ENCODE measurements around the gene MRPL23.

The MRPL23 gene

DNA sequence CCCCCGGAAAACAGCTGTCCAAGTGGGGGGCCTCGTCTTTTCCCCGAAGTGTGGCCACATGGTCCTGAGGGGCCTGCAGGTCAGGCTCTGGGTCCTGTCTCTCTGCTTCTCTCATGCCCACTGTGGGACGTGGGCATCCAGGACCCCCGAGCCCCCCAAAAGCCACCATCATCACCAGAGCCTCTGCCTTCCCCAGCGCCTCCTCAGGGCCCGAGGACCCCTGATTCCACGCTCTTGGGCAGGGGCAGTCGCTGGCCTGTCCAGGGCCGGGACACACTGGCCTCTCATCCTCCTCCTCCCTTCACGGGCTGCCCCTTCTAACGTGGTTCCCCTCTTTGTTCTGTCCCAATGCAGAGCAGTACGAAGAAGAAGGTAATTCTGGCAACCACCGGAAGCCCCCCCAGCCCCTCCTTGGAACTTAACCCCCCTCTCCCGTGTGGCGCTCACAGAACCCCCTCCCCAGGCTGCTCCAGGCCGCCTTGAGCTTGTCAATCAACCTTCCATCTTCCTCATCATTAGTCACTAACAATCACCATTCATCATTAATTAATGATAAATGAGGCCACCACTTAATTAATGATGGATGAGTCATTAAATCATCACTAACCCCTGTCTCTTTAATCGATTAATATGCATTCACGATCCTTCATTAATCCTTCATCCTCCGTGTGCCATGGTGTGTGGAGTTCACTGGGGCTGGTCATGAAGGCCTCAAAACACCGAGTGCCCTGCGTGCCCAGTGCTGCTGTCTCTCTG lies 23.8 kb upstream of the MRPL23 start:
- ATAC-seq, result no peak

DNA sequence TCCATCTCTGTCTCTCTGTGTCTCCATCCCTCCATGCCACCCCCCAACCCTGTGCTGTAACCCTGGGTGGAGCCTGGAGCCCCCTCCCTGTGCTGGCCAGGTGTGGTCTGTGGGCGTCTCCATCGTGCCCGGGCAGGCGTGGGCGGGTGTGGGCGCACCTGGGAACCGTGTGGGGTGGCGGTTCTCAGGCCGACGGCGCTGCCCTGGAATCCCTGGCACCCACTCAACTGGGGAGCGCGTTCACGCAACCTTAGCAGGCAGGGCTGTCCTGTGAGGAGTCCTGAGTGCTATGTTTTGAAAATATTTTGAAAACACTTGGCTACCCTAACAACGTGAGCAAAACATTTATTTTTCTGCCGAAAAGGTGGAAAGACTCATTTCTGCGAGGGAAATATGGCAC lies 23.0 kb upstream of the MRPL23 start:
- TF ChIP-seq RARB (CRISPR knock-in tag; IDR thresholded peaks at IDR 0.05) (no peak), ZFP3 (CRISPR knock-in tag; IDR thresholded peaks at IDR 0.05) (no peak), ISL1 (CRISPR knock-in tag; IDR thresholded peaks at IDR 0.05) (no peak), SNAI2 (CRISPR knock-in tag; IDR thresholded peaks at IDR 0.05) (no peak)
- TF ChIP-seq, protein P1, sequence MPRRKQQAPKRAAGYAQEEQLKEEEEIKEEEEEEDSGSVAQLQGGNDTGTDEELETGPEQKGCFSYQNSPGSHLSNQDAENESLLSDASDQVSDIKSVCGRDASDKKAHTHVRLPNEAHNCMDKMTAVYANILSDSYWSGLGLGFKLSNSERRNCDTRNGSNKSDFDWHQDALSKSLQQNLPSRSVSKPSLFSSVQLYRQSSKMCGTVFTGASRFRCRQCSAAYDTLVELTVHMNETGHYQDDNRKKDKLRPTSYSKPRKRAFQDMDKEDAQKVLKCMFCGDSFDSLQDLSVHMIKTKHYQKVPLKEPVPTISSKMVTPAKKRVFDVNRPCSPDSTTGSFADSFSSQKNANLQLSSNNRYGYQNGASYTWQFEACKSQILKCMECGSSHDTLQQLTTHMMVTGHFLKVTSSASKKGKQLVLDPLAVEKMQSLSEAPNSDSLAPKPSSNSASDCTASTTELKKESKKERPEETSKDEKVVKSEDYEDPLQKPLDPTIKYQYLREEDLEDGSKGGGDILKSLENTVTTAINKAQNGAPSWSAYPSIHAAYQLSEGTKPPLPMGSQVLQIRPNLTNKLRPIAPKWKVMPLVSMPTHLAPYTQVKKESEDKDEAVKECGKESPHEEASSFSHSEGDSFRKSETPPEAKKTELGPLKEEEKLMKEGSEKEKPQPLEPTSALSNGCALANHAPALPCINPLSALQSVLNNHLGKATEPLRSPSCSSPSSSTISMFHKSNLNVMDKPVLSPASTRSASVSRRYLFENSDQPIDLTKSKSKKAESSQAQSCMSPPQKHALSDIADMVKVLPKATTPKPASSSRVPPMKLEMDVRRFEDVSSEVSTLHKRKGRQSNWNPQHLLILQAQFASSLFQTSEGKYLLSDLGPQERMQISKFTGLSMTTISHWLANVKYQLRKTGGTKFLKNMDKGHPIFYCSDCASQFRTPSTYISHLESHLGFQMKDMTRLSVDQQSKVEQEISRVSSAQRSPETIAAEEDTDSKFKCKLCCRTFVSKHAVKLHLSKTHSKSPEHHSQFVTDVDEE (CRISPR knock-in tag; IDR thresholded peaks at IDR 0.05), result no peak
- ATAC-seq, result no peak

More for the DNA sequence above, 23.8 kb upstream of the MRPL23 start:
- TF ChIP-seq, protein P2, sequence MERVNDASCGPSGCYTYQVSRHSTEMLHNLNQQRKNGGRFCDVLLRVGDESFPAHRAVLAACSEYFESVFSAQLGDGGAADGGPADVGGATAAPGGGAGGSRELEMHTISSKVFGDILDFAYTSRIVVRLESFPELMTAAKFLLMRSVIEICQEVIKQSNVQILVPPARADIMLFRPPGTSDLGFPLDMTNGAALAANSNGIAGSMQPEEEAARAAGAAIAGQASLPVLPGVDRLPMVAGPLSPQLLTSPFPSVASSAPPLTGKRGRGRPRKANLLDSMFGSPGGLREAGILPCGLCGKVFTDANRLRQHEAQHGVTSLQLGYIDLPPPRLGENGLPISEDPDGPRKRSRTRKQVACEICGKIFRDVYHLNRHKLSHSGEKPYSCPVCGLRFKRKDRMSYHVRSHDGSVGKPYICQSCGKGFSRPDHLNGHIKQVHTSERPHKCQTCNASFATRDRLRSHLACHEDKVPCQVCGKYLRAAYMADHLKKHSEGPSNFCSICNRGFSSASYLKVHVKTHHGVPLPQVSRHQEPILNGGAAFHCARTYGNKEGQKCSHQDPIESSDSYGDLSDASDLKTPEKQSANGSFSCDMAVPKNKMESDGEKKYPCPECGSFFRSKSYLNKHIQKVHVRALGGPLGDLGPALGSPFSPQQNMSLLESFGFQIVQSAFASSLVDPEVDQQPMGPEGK (CRISPR knock-in tag; IDR thresholded peaks at IDR 0.05; ENCODE audit: borderline replicate concordance), result no peak
- TF ChIP-seq ESRRG (CRISPR knock-in tag; IDR thresholded peaks at IDR 0.05), result no peak
- TF ChIP-seq, protein P1 (CRISPR knock-in tag; IDR thresholded peaks at IDR 0.05), result no peak
- no peak for TF ChIP-seq OSR1 (CRISPR knock-in tag; IDR thresholded peaks at IDR 0.05)
- TF ChIP-seq TCF4 (CRISPR knock-in tag; IDR thresholded peaks at IDR 0.05; ENCODE audit: borderline replicate concordance), result no peak
- TF ChIP-seq BACH2 (CRISPR knock-in tag; IDR thresholded peaks at IDR 0.05; ENCODE audit: borderline replicate concordance), result no peak

DNA sequence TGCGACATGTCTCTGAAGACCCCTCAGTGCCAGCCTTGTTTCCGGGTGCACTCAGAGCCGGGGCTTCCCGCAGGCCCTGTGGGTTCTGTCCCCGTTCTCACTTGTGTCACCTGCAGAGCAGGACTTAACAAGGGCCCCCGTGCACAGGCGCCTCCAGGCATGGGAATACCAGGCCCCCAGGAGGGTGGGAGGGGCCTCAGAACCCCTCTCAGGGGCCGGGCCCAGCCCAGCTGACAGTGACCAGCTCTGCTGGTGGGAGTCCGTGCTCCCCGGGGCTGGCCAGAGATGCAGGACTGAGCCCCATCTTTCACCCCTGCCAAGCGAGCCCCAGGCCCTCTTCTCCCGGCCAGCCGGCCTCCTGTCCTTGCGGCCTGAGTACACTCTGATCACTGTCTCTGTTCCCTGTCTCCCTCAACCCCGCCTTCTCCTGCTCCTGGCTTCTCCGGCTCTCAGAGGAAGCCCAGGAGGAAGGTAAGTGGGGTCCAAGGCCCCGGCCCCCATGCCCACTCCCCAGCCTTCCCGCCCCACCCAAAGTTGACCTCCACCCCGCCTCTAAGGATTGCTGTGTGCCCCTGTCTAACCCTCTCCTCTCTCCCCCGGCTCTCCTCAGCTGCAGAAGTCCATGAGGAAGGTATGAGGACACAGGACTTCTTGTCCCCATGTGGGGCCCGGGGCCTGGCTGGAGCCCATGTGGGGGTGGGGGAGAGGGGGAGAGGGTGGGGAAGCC lies 22.3 kb upstream of the MRPL23 start:
- TF ChIP-seq ZNF70 (CRISPR knock-in tag; IDR thresholded peaks at IDR 0.05) (no peak), GLIS3 (CRISPR knock-in tag; IDR thresholded peaks at IDR 0.05) (no peak), BACH2 (CRISPR knock-in tag; IDR thresholded peaks at IDR 0.05; ENCODE audit: borderline replicate concordance) (no peak)
- TF ChIP-seq, protein P2 (CRISPR knock-in tag; IDR thresholded peaks at IDR 0.05; ENCODE audit: borderline replicate concordance), result no peak
- ATAC-seq, result no peak

DNA sequence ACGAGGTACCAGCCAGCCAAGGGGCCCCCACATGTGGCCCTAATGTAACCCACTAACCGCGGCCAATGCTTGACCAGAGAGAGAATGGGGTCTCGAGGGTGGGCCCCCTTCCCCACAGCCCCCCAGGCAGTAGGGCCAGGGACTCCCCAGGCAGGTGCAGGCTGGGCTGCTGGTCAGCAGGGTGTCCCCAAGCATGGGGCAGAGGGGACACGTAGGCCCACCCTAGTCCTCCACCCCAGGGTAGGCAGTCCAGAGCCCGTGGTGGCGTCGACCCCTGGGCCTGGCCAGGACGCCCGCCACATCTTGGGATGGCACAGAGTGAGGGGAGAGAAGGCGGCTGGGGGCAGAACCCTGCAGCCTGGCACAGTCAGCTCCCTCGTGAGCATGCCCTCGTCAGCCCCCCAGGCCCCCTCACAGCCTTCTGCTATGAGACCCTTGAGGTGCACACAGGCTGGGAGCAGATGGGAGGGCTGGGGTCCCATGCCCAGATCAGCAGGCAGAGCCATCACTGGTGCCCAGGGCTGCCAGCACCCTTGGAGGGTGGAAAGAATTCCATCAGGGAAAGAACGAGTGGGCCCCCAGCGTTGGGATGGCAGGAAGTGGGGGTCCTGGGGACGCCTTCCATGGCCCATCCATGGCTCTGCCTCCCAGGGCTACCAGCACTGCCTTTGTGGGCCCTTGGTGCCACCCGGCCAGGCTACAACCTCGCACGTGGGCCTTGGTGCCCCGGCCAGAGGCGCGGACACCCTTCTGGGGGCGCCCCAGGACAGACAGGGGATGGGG lies 21.6 kb upstream of the MRPL23 start:
- TF ChIP-seq ESRRG (CRISPR knock-in tag; IDR thresholded peaks at IDR 0.05) (no peak), BACH2 (CRISPR knock-in tag; IDR thresholded peaks at IDR 0.05; ENCODE audit: borderline replicate concordance) (no peak), ISL1 (CRISPR knock-in tag; IDR thresholded peaks at IDR 0.05) (no peak), ZFP30 (CRISPR knock-in tag; IDR thresholded peaks at IDR 0.05) (no peak)
- TF ChIP-seq, protein P3, sequence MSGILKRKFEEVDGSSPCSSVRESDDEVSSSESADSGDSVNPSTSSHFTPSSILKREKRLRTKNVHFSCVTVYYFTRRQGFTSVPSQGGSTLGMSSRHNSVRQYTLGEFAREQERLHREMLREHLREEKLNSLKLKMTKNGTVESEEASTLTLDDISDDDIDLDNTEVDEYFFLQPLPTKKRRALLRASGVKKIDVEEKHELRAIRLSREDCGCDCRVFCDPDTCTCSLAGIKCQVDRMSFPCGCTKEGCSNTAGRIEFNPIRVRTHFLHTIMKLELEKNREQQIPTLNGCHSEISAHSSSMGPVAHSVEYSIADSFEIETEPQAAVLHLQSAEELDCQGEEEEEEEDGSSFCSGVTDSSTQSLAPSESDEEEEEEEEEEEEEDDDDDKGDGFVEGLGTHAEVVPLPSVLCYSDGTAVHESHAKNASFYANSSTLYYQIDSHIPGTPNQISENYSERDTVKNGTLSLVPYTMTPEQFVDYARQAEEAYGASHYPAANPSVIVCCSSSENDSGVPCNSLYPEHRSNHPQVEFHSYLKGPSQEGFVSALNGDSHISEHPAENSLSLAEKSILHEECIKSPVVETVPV (CRISPR knock-in tag; IDR thresholded peaks at IDR 0.05), result no peak
- ATAC-seq, result no peak

Measured in SK-N-SH treated with all-trans-retinoic acid at 6 μM for 48 hours (cell line).